ACHN (cell line): ENCODE measurements around the gene FZR1.

Experiments used
- DNase-seq: peaks from one replicate; pipeline ENCODE4 v3.0.0-alpha.2; 2015
- in situ Hi-C: cut with HindIII; loops from 2 replicates; pipeline ENCODE4 v1.10.0; 2017; ENCODE audit warnings: low sequenced_read_pairs, low pct_ligation_motif_present, low pct_unique_long_range_greater_than_20kb

Gene FZR1

GRCh38 chr19:3508771-3509535, 2.8 kb downstream of the FZR1 start:
- DNase-seq, result no peak

DNA sequence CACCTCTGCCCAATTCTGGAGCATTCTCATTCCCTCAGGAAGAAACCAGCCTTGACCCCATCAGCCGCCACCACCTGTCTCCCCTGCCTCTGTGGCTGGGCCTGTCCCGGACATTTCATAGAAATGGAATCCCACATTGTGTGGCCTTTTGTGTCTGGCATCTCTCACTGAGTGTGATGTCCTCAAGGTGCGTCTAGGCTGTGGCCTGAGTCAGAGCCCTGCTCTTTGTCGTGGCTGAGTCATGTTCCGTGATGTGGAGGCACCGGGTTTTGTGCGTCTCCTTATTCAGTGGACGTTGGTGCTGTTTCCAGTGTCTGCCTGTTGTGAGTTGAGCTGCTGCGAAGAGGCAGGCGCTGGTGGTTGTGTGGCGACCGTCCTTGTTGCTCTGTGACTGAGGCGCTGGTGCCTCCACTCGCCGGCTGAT, 3.5 kb downstream of the FZR1 start:
- no peak for DNase-seq
- in situ Hi-C loops, result no loop called here

More at GRCh38 chr19:3508771-3509535, 2.8 kb downstream of the FZR1 start:
- in situ Hi-C loops, result no loop called here

- DNase-seq, result no peak
- in situ Hi-C loops, result no loop called here
Observed at GRCh38 chr19:3510727-3511126, 4.6 kb downstream of the FZR1 start.

GRCh38 chr19:3511506-3512251, 5.6 kb downstream of the FZR1 start:
- DNase-seq, result no peak
- in situ Hi-C loops, result no loop called here

- DNase-seq, result no peak
- in situ Hi-C loops, result no loop called here
Observed at GRCh38 chr19:3512562-3513228, 6.6 kb downstream of the FZR1 start.

DNA sequence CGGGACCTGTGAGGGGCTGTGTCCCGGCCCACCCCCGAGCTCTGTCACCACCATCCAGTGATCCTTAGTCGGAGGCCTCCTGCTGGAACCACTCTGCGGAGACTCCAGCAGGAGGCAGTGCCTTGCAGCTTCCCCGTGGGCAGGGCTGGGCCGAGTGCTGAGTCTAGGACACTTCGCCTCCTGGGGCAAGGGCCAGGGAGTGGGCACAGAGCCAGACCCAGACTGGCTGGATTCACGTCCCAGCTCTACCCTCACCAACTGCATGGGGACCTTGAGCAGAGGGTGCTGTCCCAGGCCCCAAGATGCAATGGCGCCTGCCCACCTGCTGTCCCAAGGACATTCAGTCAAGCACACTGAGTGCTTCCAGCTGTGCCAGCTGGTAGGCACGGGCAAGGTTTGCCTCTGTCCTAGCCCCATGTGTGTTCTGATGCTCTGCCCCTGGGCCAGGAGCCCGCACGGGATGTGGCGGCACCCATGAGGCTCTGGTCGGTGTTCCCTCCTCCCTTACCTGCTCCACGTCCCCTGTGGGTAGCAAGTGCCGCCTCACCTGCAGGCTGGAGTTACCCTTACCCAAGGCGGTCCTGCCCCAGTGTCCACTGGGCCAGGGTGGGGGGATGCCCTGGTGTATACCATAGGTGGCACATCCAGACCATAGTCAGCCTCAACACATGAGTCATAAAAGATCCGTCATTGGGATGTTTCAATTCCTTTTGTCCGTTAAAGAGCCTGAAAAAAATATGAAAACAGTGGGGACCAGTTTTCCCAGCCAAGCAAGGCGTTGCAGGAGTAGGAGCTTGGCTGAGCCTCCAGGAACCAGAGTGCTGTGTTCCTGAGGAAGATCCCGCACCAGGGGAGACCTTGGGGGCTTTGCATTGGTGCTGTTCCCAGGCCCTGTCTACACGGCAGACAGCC, 7.4 kb downstream of the FZR1 start:
- in situ Hi-C loops, result no loop called here

DNA sequence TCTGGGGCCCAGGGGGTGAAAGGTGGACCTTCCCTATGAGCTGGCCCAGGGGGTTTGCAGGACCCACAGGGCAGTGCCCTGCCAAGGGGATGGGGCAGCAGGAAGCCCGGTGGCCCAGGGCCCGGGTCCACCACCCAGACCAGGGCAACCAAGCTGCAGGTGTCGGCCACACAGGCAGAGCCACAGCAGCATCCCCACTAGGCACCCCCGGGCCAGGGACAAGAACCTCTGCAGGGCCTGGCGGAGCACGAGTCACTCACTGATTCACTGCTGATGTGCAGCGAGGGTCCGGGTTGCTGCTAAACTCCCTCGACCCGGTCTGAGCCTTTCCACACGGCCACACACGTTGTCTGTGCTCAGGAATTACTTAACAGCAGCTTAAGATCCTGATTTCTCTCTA, 8.8 kb downstream of the FZR1 start:
- DNase-seq, result no peak
- in situ Hi-C loops, result no loop called here

More for the DNA sequence above, 7.4 kb downstream of the FZR1 start:
- no peak for DNase-seq

GRCh38 chr19:3515891-3516422, 9.8 kb downstream of the FZR1 start:
- in situ Hi-C loops, result no loop called here
- DNase-seq, result no peak

GRCh38 chr19:3516675-3517207, 10.6 kb downstream of the FZR1 start:
- DNase-seq, result no peak

GRCh38 chr19:3517638-3518037, 11.5 kb downstream of the FZR1 start:
- no peak for DNase-seq
- in situ Hi-C loops, result no loop called here

More at GRCh38 chr19:3516675-3517207, 10.6 kb downstream of the FZR1 start:
- in situ Hi-C loops, result no loop called here

DNA sequence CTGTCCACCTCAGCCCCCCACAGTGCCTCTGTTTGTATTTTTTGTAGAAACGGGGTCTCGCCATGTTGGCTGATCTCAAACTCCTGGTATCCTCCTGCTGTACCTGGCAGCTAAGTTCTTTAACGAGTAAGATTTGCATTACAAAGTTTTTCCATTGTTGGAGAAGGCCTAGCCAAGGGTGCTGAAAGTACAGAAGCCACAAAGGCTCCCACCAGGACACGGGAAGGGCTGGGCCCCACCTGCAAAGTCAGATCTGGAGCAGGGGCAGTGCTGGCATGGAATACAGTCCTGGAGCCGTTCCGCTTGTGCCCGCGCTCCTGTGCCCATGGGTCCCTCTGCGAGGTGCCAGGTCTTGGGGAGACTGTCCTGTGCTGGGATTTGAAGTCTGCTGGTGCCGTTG, 12.1 kb downstream of the FZR1 start:
- no peak for DNase-seq
- in situ Hi-C loops, result no loop called here

DNA sequence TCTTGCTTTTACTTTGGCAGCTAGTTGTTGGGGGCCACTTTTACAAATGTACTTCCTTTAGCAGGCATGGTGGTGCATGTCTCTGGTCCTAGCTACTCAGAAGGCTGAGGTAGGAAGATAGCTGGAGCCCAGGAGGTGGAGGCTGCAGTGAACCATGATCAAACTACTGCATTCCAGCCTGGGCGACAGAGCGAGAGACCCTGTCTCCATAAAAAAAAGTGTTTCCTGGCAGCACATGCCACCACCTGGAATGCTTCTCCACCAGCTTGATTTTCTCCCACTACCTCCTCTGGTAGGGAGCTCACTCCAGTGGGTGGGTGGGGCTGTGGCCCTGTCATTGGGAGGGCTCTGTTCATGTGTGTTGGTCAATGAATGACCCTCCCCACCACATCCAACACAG, 12.5 kb downstream of the FZR1 start:
- in situ Hi-C loops, result no loop called here
- DNase-seq, result peak; percentile 18

DNA sequence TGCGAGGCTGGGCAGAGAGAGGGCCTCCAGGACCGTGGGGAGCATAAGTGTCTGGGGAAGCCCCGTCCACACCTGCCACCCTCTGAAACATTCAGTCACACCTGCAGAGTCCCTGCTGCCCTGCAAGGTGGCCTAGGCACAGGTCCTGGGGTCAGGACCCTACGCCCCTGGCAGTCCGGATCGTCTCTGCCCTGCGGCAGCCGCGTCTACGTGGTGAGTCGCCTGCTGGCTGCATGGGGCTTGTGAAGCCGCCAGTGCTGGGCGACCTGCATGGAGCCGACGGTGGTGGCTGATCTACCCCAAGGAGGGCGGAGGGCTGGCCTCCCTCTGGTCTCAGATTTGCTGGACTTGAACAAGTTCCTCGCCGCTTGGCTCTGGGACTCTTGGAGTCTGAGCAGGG, 13.0 kb downstream of the FZR1 start:
- in situ Hi-C loops, result no loop called here
- no peak for DNase-seq

- DNase-seq, result no peak
- in situ Hi-C loops, result no loop called here
Observed at GRCh38 chr19:3520166-3521103, 14.3 kb downstream of the FZR1 start.

DNA sequence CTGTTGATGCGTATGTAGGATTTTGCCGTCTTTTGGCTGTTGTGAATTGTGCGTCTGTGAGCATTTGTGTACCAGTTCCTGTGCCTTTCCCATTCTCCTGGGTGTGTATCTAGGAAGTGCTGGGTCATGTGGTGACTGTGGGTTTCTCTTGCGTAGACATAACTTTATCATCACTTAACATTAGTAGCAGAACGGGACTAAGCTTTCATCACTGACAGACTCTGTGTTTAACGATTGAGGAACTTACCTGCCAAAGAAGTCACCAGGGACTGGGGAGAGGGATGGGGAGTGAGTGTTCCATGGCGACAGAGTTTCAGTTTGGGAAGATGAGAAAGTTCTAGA, 15.0 kb downstream of the FZR1 start:
- in situ Hi-C loops, result no loop called here
- DNase-seq, result no peak

GRCh38 chr19:3522421-3523360, 16.6 kb downstream of the FZR1 start:
- in situ Hi-C loops, result no loop called here
- DNase-seq, result no peak
